HEK293 (cell line): ENCODE data around the gene UBQLN2.

Source experiments
- CTCF ChIA-PET: fragments of 350-600 bp; formaldehyde crosslinking; extraction: SDS; loops from one replicate; lab custom pipeline; 2021; ENCODE audit warnings: antibody characterized with exemption; lab: Yijun Ruan, JAX
- POLR2A ChIA-PET: fragments of 300-600 bp; formaldehyde crosslinking; extraction: SDS; loops from one replicate; lab custom pipeline; 2020; ENCODE audit warnings: antibody characterized with exemption, inconsistent platforms; lab: Yijun Ruan, JAX
- H3K27ac ChIP-seq: fragments of 200-500 bp; sonication (Bioruptor generic); 2 replicates; pipeline ENCODE4 v1.5.1; 2014; ENCODE audit warnings: low read depth, low read length, control low read depth, inconsistent platforms; ENCODE audit errors: extremely low read depth
- H3K36me3 ChIP-seq, 2 experiments: fragments of 200-500 bp in 1 of 2; sonication (Bioruptor generic) in 1 of 2; 1 replicate in 1 of 2; 2 replicates in 1 of 2; pipeline ENCODE4 v1.5.1; 2014 to 2017; ENCODE audit warnings: inconsistent platforms in 2 of 2, low read length in 2 of 2; ENCODE audit not compliant: control insufficient read depth in 2 of 2, insufficient read depth in 1 of 2
- H3K4me1 ChIP-seq: fragments of 200-500 bp; sonication (Bioruptor generic); 2 replicates; pipeline ENCODE4 v1.5.1; 2014; ENCODE audit warnings: mild to moderate bottlenecking, low read length, inconsistent platforms; ENCODE audit not compliant: control insufficient read depth, insufficient read depth
- H3K4me3 ChIP-seq: 2 replicates; pipeline ENCODE4 v1.5.1; 2011; ENCODE audit warnings: low read depth, mild to moderate bottlenecking, control low read depth, low read length, moderate library complexity
- H3K9me3 ChIP-seq: fragments of 200-500 bp; sonication (Bioruptor generic); 2 replicates; pipeline ENCODE4 v1.5.1; 2014; ENCODE audit warnings: low read depth, low read length, inconsistent platforms; ENCODE audit not compliant: control insufficient read depth, insufficient read depth
- GLI2 ChIP-seq: fragments of 450-650 bp; formaldehyde crosslinking; IDR thresholded peaks from 2 replicates; pipeline ENCODE4; 2017; ENCODE audit warnings: missing biosample characterization, missing genetic modification characterization, low read depth, borderline replicate concordance
- HOXC10 ChIP-seq: sonication (generic); formaldehyde crosslinking; IDR thresholded peaks from 2 replicates; pipeline ENCODE4 v1.8.1; 2023; ENCODE audit warnings: mild to moderate bottlenecking, missing genetic modification reagents
- KLF16 ChIP-seq: fragments of 450-650 bp; formaldehyde crosslinking; IDR thresholded peaks from 2 replicates; pipeline ENCODE4 v1.5.1; 2017; ENCODE audit warnings: missing biosample characterization, missing genetic modification characterization
- YY1 ChIP-seq: fragments of 450-650 bp; formaldehyde crosslinking; IDR thresholded peaks from 2 replicates; pipeline ENCODE4 v1.5.1; 2018; ENCODE audit warnings: missing biosample characterization, missing genetic modification characterization
- ZBTB21 ChIP-seq: fragments of 450-650 bp; formaldehyde crosslinking; IDR thresholded peaks from 2 replicates; pipeline ENCODE4 v1.5.1; 2017; ENCODE audit warnings: missing biosample characterization, missing genetic modification characterization
- ZBTB6 ChIP-seq: fragments of 450-650 bp; formaldehyde crosslinking; IDR thresholded peaks from 2 replicates; pipeline ENCODE4 v1.5.1; 2017; ENCODE audit warnings: missing biosample characterization, missing genetic modification characterization
- ZIC2 ChIP-seq: fragments of 450-650 bp; formaldehyde crosslinking; IDR thresholded peaks from 2 replicates; pipeline ENCODE4 v1.5.1; 2016; ENCODE audit warnings: missing biosample characterization, missing genetic modification characterization
- ZNF138 ChIP-seq: fragments of 450-650 bp; formaldehyde crosslinking; IDR thresholded peaks from 2 replicates; pipeline ENCODE4 v1.5.1; 2016; ENCODE audit warnings: missing biosample characterization, missing genetic modification characterization, borderline replicate concordance
- ZNF211 ChIP-seq: fragments of 450-650 bp; formaldehyde crosslinking; IDR thresholded peaks from 2 replicates; pipeline ENCODE4 v1.5.1; 2016; ENCODE audit warnings: low read depth, missing biosample characterization, missing genetic modification characterization
- ZNF239 ChIP-seq: fragments of 450-650 bp; formaldehyde crosslinking; IDR thresholded peaks from 2 replicates; pipeline ENCODE4 v1.5.1; 2016; ENCODE audit warnings: missing biosample characterization, missing genetic modification characterization
- ZNF248 ChIP-seq: fragments of 450-650 bp; formaldehyde crosslinking; IDR thresholded peaks from 2 replicates; pipeline ENCODE4 v1.5.1; 2017; ENCODE audit warnings: missing biosample characterization, missing genetic modification characterization
- ZNF391 ChIP-seq: fragments of 450-650 bp; formaldehyde crosslinking; IDR thresholded peaks from 2 replicates; pipeline ENCODE4 v1.5.1; 2016; ENCODE audit warnings: low read depth, missing biosample characterization, missing genetic modification characterization, borderline replicate concordance
- ZNF394 ChIP-seq: fragments of 450-650 bp; formaldehyde crosslinking; IDR thresholded peaks from 2 replicates; pipeline ENCODE4 v1.5.1; 2016; ENCODE audit warnings: missing biosample characterization, missing genetic modification characterization, mild to moderate bottlenecking, moderate library complexity, borderline replicate concordance
- ZNF398 ChIP-seq: fragments of 450-650 bp; formaldehyde crosslinking; IDR thresholded peaks from 2 replicates; pipeline ENCODE4 v1.5.1; 2017; ENCODE audit warnings: missing biosample characterization, missing genetic modification characterization
- ZNF510 ChIP-seq: fragments of 450-650 bp; formaldehyde crosslinking; IDR thresholded peaks from 2 replicates; pipeline ENCODE4 v1.5.1; 2018; ENCODE audit warnings: mild to moderate bottlenecking, missing genetic modification characterization, missing biosample characterization; ENCODE audit not compliant: insufficient replicate concordance
- ZNF560 ChIP-seq: fragments of 450-650 bp; formaldehyde crosslinking; IDR thresholded peaks from 2 replicates; pipeline ENCODE4 v1.5.1; 2017; ENCODE audit warnings: missing biosample characterization, missing genetic modification characterization, borderline replicate concordance
- TF ChIP-seq, protein P1 (sequence below): fragments of 450-650 bp; formaldehyde crosslinking; IDR thresholded peaks from 2 replicates; pipeline ENCODE4 v1.5.1; 2017; ENCODE audit warnings: missing biosample characterization, mild to moderate bottlenecking, missing genetic modification characterization, moderate library complexity
- TF ChIP-seq, protein P2 (sequence below): fragments of 450-650 bp; formaldehyde crosslinking; IDR thresholded peaks from 2 replicates; pipeline ENCODE4 v1.5.1; 2016; ENCODE audit warnings: missing biosample characterization, missing genetic modification characterization
- TF ChIP-seq, protein P3 (sequence below): IDR thresholded peaks from 2 replicates; pipeline ENCODE4 v1.6.1; 2011; ENCODE audit warnings: mild to moderate bottlenecking, low read depth, low read length, borderline replicate concordance

The UBQLN2 gene

GRCh38 chrX:56576721-56577120 is 13.3 kb downstream of the UBQLN2 start:
- TF ChIP-seq ZIC2 (tag by site-specific recombination) (no peak), ZNF560 (no peak), GLI2 (tag by site-specific recombination) (no peak), KLF16 (tag by site-specific recombination) (no peak), ZNF398 (no peak), ZNF248 (tag by site-specific recombination) (no peak), ZNF138 (tag by site-specific recombination) (no peak), YY1 (tag by site-specific recombination) (no peak), ZNF239 (tag by site-specific recombination) (no peak), HOXC10 (CRISPR knock-in tag) (no peak), ZNF394 (tag by site-specific recombination) (no peak), ZBTB6 (tag by site-specific recombination) (no peak), ZNF391 (tag by site-specific recombination) (no peak), ZNF510 (tag by site-specific recombination) (no peak), ZBTB21 (tag by site-specific recombination) (no peak), ZNF211 (tag by site-specific recombination) (no peak)
- TF ChIP-seq, protein P1, sequence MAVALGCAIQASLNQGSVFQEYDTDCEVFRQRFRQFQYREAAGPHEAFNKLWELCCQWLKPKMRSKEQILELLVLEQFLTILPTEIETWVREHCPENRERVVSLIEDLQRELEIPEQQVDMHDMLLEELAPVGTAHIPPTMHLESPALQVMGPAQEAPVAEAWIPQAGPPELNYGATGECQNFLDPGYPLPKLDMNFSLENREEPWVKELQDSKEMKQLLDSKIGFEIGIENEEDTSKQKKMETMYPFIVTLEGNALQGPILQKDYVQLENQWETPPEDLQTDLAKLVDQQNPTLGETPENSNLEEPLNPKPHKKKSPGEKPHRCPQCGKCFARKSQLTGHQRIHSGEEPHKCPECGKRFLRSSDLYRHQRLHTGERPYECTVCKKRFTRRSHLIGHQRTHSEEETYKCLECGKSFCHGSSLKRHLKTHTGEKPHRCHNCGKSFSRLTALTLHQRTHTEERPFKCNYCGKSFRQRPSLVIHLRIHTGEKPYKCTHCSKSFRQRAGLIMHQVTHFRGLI (tag by site-specific recombination) = no peak
- TF ChIP-seq, protein P2, sequence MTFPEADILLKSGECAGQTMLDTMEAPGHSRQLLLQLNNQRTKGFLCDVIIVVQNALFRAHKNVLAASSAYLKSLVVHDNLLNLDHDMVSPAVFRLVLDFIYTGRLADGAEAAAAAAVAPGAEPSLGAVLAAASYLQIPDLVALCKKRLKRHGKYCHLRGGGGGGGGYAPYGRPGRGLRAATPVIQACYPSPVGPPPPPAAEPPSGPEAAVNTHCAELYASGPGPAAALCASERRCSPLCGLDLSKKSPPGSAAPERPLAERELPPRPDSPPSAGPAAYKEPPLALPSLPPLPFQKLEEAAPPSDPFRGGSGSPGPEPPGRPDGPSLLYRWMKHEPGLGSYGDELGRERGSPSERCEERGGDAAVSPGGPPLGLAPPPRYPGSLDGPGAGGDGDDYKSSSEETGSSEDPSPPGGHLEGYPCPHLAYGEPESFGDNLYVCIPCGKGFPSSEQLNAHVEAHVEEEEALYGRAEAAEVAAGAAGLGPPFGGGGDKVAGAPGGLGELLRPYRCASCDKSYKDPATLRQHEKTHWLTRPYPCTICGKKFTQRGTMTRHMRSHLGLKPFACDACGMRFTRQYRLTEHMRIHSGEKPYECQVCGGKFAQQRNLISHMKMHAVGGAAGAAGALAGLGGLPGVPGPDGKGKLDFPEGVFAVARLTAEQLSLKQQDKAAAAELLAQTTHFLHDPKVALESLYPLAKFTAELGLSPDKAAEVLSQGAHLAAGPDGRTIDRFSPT (tag by site-specific recombination) = no peak
- TF ChIP-seq, protein P3, sequence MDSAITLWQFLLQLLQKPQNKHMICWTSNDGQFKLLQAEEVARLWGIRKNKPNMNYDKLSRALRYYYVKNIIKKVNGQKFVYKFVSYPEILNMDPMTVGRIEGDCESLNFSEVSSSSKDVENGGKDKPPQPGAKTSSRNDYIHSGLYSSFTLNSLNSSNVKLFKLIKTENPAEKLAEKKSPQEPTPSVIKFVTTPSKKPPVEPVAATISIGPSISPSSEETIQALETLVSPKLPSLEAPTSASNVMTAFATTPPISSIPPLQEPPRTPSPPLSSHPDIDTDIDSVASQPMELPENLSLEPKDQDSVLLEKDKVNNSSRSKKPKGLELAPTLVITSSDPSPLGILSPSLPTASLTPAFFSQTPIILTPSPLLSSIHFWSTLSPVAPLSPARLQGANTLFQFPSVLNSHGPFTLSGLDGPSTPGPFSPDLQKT = no peak
- no peak overlapping the region for H3K4me3 ChIP-seq
- H3K4me1 ChIP-seq = no peaks in the 10 kb centered on the region
- no peak overlapping the region for H3K27ac ChIP-seq
- no peaks in the 10 kb centered on the region for H3K9me3 ChIP-seq
- ChIA-PET POLR2A (no interaction called here), CTCF (interaction anchor here (0.7 kb wide), 1 partner anchor 113 kb away, joined by 3 read pairs; no protein-coding TSS in a partner anchor)
- peaks cover 0 to 10% of the 10 kb centered on the region in 2 experiments; a peak in 2 of 3 replicates for H3K36me3 ChIP-seq
